Panc1 (cell line): Measurements from ENCODE around the gene WWOX. TPM values are rescaled to one million over a fixed set of nuclear protein-coding genes. Genes with fewer than 3 reads are reported as not detected.

Source experiments
- ATAC-seq: fragments of 200-7000 bp; cut with Tn5 transposase; 2 replicates; pipeline ENCODE4 v1.9.1; 2020; ENCODE audit warnings: mild to moderate bottlenecking, moderate library complexity
- BruUV-seq: library from RNA; stranded (reverse); fragments of 400-500 nt; replicated peaks from 2 replicates; lab custom pipeline; 2021; lab: Mats Ljungman, UMichigan
- CTCF ChIA-PET: fragments of 300-600 bp; sonication (Branson Sonifier 250); formaldehyde crosslinking; loops from one replicate; lab custom pipeline; 2022; ENCODE audit warnings: antibody characterized with exemption; lab: Charles Lee
- POLR2A ChIA-PET: fragments of 300-600 bp; sonication (Branson Sonifier 250); formaldehyde crosslinking; loops from one replicate; lab custom pipeline; 2022; ENCODE audit warnings: antibody characterized with exemption; lab: Charles Lee
- DNase-seq: peaks from one replicate; pipeline ENCODE4 v3.0.0-alpha.2; 2010; ENCODE audit warnings: low read depth, low spot score
- H3K27ac ChIP-seq: 2 replicates; pipeline ENCODE4 v1.5.1; 2011; ENCODE audit warnings: mild to moderate bottlenecking, low read length, inconsistent platforms
- H3K27me3 ChIP-seq: fragments of 200-500 bp; sonication (Bioruptor generic); 2 replicates; pipeline ENCODE4 v1.6.0; 2014; ENCODE audit warnings: low read length, inconsistent platforms; ENCODE audit not compliant: control insufficient read depth, insufficient read depth
- H3K36me3 ChIP-seq: fragments of 200-500 bp; sonication (Bioruptor generic); 2 replicates; pipeline ENCODE4 v1.5.1; 2014; ENCODE audit warnings: inconsistent platforms, mild to moderate bottlenecking, low read length, moderate library complexity; ENCODE audit not compliant: control insufficient read depth, insufficient read depth
- H3K4me1 ChIP-seq: 2 replicates; pipeline ENCODE4 v1.5.1; 2011; ENCODE audit warnings: inconsistent platforms, mild to moderate bottlenecking, low read length, moderate library complexity; ENCODE audit not compliant: control insufficient read depth, insufficient read depth
- H3K4me3 ChIP-seq, 2 experiments: 2 replicates each; pipeline ENCODE4 v1.5.1; 2011 to 2012; ENCODE audit warnings: low read depth in 2 of 2, low read length in 2 of 2, mild to moderate bottlenecking in 2 of 2, inconsistent platforms in 1 of 2, moderate library complexity in 1 of 2
- H3K9me3 ChIP-seq: fragments of 200-500 bp; sonication (Bioruptor generic); 2 replicates; pipeline ENCODE4 v1.5.1; 2014; ENCODE audit warnings: low read depth, mild to moderate bottlenecking, inconsistent platforms, low read length, moderate library complexity; ENCODE audit not compliant: control insufficient read depth, insufficient read depth
- CTCF ChIP-seq: fragments of 450-650 bp; IDR thresholded peaks from 2 replicates; pipeline ENCODE4 v1.5.1; 2017; ENCODE audit warnings: mild to moderate bottlenecking
- POLR2AphosphoS5 ChIP-seq: IDR thresholded peaks from 2 replicates; pipeline ENCODE4 v1.6.1; 2012; ENCODE audit warnings: mild to moderate bottlenecking, low read depth, low read length, moderate library complexity
- SIN3A ChIP-seq: IDR thresholded peaks from 2 replicates; pipeline ENCODE4 v1.6.1; 2012; ENCODE audit warnings: low read depth, mild to moderate bottlenecking, low read length, moderate library complexity, borderline replicate concordance; ENCODE audit not compliant: insufficient read depth
- TCF7L2 ChIP-seq: IDR thresholded peaks from 2 replicates; pipeline ENCODE4 v1.6.1; 2011; ENCODE audit warnings: mild to moderate bottlenecking, low read depth, low read length, inconsistent platforms
- in situ Hi-C: cut with HindIII; loops from 2 replicates; pipeline ENCODE4 v1.10.0; 2016; ENCODE audit warnings: low sequenced_read_pairs, low pct_unique_long_range_greater_than_20kb
- intact Hi-C: fragments of 100-400 bp; cut with micrococcal nuclease; formaldehyde crosslinking; loops from one replicate; pipeline ENCODE4 v1.10.0; 2022; ENCODE audit not compliant: unreplicated experiment
- total RNA-seq: library from RNA; stranded (reverse); gene quantifications from one replicate; pipeline ENCODE4 v1.2.1, GENCODE V29; 2021; ENCODE audit not compliant: unreplicated experiment
- TF ChIP-seq, protein P1 (sequence below), 2 experiments: IDR thresholded peaks; 2 replicates each; pipeline ENCODE4 v1.6.1; 2011 to 2012; ENCODE audit warnings: low read depth in 2 of 2, control low read depth in 1 of 2, low read length in 1 of 2, mild to moderate bottlenecking in 1 of 2, moderate library complexity in 1 of 2; ENCODE audit not compliant: insufficient read depth in 1 of 2

WWOX gene
- total RNA-seq, 1 experiment from 2014 or later, result 12.5 TPM

DNA sequence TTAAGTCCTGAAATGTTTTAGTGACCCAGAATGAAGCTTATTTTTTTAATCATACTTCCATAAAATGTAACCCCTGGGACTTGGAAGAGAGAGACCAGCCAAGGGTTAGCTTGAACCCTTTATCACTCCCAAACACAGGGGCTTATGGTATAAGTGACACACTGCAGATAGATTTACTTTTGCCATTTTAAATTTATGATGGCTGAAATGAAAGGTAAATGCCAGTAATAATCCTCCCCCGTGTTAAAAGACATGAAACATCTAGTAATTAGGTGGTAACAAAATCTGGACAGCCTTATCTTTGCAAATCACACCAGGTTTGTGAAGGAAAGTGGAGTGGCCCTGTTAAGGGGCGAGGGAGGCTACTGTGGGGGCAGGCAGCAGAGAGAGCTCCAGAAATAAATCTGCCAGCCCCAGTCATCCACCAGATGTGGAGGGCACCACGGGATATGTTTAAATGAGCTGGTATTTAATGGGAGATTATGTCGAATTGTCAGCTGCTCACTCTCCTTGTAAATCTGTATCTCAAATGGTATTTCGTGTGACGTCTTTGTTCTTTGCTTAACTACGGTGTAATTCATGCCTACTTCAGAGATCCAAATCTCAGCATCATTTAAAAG lies 326.5 kb downstream of the WWOX start:
- ChIA-PET POLR2A (no interaction called here), CTCF (no interaction called here)
- Histone ChIP-seq H3K36me3 (no peaks in the 10 kb centered on the region), H3K4me1 (no peaks in the 10 kb centered on the region), H3K27ac (no peak overlapping the region), H3K9me3 (no peaks in the 10 kb centered on the region), H3K4me3 (no peak overlapping the region), H3K27me3 (no peaks in the 10 kb centered on the region)
- in situ Hi-C loops, result no loop called here
- intact Hi-C loops, result no loop called here
- no peak for TF ChIP-seq CTCF
- TF ChIP-seq, protein P1, sequence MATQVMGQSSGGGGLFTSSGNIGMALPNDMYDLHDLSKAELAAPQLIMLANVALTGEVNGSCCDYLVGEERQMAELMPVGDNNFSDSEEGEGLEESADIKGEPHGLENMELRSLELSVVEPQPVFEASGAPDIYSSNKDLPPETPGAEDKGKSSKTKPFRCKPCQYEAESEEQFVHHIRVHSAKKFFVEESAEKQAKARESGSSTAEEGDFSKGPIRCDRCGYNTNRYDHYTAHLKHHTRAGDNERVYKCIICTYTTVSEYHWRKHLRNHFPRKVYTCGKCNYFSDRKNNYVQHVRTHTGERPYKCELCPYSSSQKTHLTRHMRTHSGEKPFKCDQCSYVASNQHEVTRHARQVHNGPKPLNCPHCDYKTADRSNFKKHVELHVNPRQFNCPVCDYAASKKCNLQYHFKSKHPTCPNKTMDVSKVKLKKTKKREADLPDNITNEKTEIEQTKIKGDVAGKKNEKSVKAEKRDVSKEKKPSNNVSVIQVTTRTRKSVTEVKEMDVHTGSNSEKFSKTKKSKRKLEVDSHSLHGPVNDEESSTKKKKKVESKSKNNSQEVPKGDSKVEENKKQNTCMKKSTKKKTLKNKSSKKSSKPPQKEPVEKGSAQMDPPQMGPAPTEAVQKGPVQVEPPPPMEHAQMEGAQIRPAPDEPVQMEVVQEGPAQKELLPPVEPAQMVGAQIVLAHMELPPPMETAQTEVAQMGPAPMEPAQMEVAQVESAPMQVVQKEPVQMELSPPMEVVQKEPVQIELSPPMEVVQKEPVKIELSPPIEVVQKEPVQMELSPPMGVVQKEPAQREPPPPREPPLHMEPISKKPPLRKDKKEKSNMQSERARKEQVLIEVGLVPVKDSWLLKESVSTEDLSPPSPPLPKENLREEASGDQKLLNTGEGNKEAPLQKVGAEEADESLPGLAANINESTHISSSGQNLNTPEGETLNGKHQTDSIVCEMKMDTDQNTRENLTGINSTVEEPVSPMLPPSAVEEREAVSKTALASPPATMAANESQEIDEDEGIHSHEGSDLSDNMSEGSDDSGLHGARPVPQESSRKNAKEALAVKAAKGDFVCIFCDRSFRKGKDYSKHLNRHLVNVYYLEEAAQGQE (IDR thresholded peaks at IDR 0.05; ENCODE audit: insufficient read depth in 1 of 2, low read depth in 2 of 2, low read length in 1 of 2), result no peak
- DNase-seq (no peak), ATAC-seq (no peak)
- BruUV-seq, result no TSS peak

DNA sequence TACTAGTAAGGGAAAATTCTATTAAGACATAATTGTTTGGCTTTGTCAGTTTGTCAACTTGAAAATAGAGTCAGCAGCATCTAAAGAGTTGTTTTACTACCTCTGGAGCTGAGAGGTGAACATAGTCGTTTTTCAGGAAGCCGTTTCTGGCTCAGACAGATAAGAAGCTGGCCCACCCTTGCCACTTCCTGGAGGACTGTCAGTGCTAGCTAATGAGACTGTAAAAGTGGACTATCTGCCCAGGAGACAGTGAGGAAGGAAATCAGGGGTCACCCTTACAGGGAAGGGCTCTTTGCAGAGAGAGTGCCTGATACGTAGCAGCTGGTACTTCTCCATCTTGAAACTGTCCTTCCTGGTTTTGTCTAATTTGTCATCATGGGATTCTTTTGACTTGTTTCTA lies 328.7 kb downstream of the WWOX start:
- intact Hi-C loops, result no loop called here
- DNase-seq (no peak), ATAC-seq (no peak)
- Histone ChIP-seq H3K27me3 (no peaks in the 10 kb centered on the region), H3K9me3 (no peaks in the 10 kb centered on the region), H3K36me3 (no peaks in the 10 kb centered on the region), H3K27ac (no peak overlapping the region), H3K4me3 (no peak overlapping the region), H3K4me1 (no peaks in the 10 kb centered on the region)
- ChIA-PET POLR2A (no interaction called here), CTCF (no interaction called here)
- no TSS peak for BruUV-seq
- no peak for TF ChIP-seq TCF7L2
- in situ Hi-C loops, result no loop called here

- DNase-seq, result no peak
- BruUV-seq, result no TSS peak
- POLR2A ChIA-PET, result no interaction called here
These were observed 330.8 kb downstream of the WWOX start for GRCh38 chr16:78430281-78430680.

More at GRCh38 chr16:78430281-78430680, 330.8 kb downstream of the WWOX start:
- no peaks in the 10 kb centered on the region for H3K27me3 ChIP-seq
- no peaks in the 10 kb centered on the region for H3K4me1 ChIP-seq
- H3K9me3 ChIP-seq, result no peaks in the 10 kb centered on the region
- in situ Hi-C loops (no loop called here), intact Hi-C loops (no loop called here)
- CTCF ChIA-PET, result no interaction called here
- H3K27ac ChIP-seq, result no peak overlapping the region
- TF ChIP-seq CTCF (no peak), SIN3A (no peak), TCF7L2 (no peak), POLR2AphosphoS5 (no peak)
- TF ChIP-seq, protein P1 (IDR thresholded peaks at IDR 0.05; ENCODE audit: insufficient read depth in 1 of 2, low read depth in 2 of 2, low read length in 1 of 2), result no peak
- no peak for ATAC-seq
- H3K4me3 ChIP-seq, result no peak overlapping the region
- no peaks in the 10 kb centered on the region for H3K36me3 ChIP-seq
